Mesothelial cell of epicardium (in vitro differentiated cells): ENCODE measurements around the gene BMPR1A. TPM values are rescaled to one million over a fixed set of nuclear protein-coding genes. Genes with fewer than 3 reads are reported as not detected.

Experiments used
- DNase-seq, 2 experiments: peaks; one replicate each; pipeline ENCODE4 v3.0.0; 2021; ENCODE audit warnings: low spot score in 2 of 2; ENCODE audit not compliant: unreplicated experiment in 2 of 2
- H3K27ac Mint-ChIP-seq: 2 replicates; pipeline ENCODE4 v1.8.0; 2021; ENCODE audit warnings: mixed read lengths
- H3K27me3 Mint-ChIP-seq: 2 replicates; pipeline ENCODE4 v1.8.0; 2021; ENCODE audit warnings: low read depth, mixed read lengths
- H3K36me3 Mint-ChIP-seq: 2 replicates; pipeline ENCODE4 v1.8.0; 2021; ENCODE audit warnings: mixed read lengths
- H3K4me1 Mint-ChIP-seq: 2 replicates; pipeline ENCODE4 v1.8.0; 2021; ENCODE audit warnings: mixed read lengths
- H3K4me3 Mint-ChIP-seq: 2 replicates; pipeline ENCODE4 v1.8.0; 2021; ENCODE audit warnings: mild to moderate bottlenecking, moderate library complexity, mixed read lengths
- H3K9me3 Mint-ChIP-seq: 2 replicates; pipeline ENCODE4 v1.8.0; 2021; ENCODE audit warnings: mixed read lengths
- CTCF ChIP-seq: fragments of 200-600 bp; sonication (generic); IDR thresholded peaks from one replicate; pipeline ENCODE4 v1.5.0; 2021; ENCODE audit warnings: antibody characterized with exemption; ENCODE audit not compliant: unreplicated experiment
- total RNA-seq: library from RNA; stranded (reverse); gene quantifications from 3 replicates; pipeline ENCODE4 v1.2.1, GENCODE V29; 2021

BMPR1A gene
- total RNA-seq, 1 donor from 2014 or later = 100.0 TPM

- peaks cover 43% of the 10 kb centered on the region for H3K4me1 Mint-ChIP-seq
- peak overlapping the region; percentile 81 for H3K4me3 Mint-ChIP-seq
- H3K36me3 Mint-ChIP-seq = peaks cover 3% of the 10 kb centered on the region
- no peak for DNase-seq
- H3K27me3 Mint-ChIP-seq = no peaks in the 10 kb centered on the region
- H3K27ac Mint-ChIP-seq = peak overlapping the region; percentile 94
- no peak for TF ChIP-seq CTCF
- no peaks in the 10 kb centered on the region for H3K9me3 Mint-ChIP-seq
Observed at GRCh38 chr10:86753638-86754434, 2.6 kb upstream of the BMPR1A start.

- peaks cover 3% of the 10 kb centered on the region for H3K36me3 Mint-ChIP-seq
- no peak for TF ChIP-seq CTCF
- H3K27me3 Mint-ChIP-seq = no peaks in the 10 kb centered on the region
- no peaks in the 10 kb centered on the region for H3K9me3 Mint-ChIP-seq
- no peak for DNase-seq
- peak overlapping the region; percentile 94 for H3K27ac Mint-ChIP-seq
- H3K4me3 Mint-ChIP-seq = peak overlapping the region; percentile 81
- peaks cover 54% of the 10 kb centered on the region for H3K4me1 Mint-ChIP-seq
Observed at GRCh38 chr10:86755454-86755739, 1.0 kb upstream of the BMPR1A start.

- H3K4me3 Mint-ChIP-seq = peak overlapping the region; percentile 81
- peak overlapping the region; percentile 94 for H3K27ac Mint-ChIP-seq
- TF ChIP-seq CTCF = no peak
- H3K27me3 Mint-ChIP-seq = no peaks in the 10 kb centered on the region
- no peaks in the 10 kb centered on the region for H3K9me3 Mint-ChIP-seq
- H3K4me1 Mint-ChIP-seq = peaks cover 55% of the 10 kb centered on the region
- DNase-seq = peak; percentile 96 to 98
- H3K36me3 Mint-ChIP-seq = peaks cover 2% of the 10 kb centered on the region
Observed at GRCh38 chr10:86755740-86756510, 494 bp upstream of the BMPR1A start.

GRCh38 chr10:86757113-86757972 is 924 bp downstream of the BMPR1A start:
- TF ChIP-seq CTCF = peak; percentile 58
- H3K27me3 Mint-ChIP-seq = no peaks in the 10 kb centered on the region
- peak overlapping the region; percentile 96 for H3K4me3 Mint-ChIP-seq
- no peaks in the 10 kb centered on the region for H3K36me3 Mint-ChIP-seq
- no peaks in the 10 kb centered on the region for H3K9me3 Mint-ChIP-seq
- peak overlapping the region; percentile 99 for H3K27ac Mint-ChIP-seq
- H3K4me1 Mint-ChIP-seq = peaks cover 65% of the 10 kb centered on the region
- peak; percentile 24 to 62 for DNase-seq

- Mint-ChIP-seq H3K36me3 (no peaks in the 10 kb centered on the region), H3K4me3 (peak overlapping the region; percentile 96), H3K4me1 (peaks cover 56% of the 10 kb centered on the region), H3K27me3 (no peaks in the 10 kb centered on the region), H3K27ac (peak overlapping the region; percentile 99), H3K9me3 (no peaks in the 10 kb centered on the region)
- no peak for TF ChIP-seq CTCF
- DNase-seq = no peak
Observed at GRCh38 chr10:86758189-86759072, 2.0 kb downstream of the BMPR1A start.
